Fibroblast of skin of abdomen (primary cell): ENCODE results near the gene ABCA5.
A peak's percentile ranks its signal among the peaks of the same experiment; 100 is the strongest.
"Not testable (repeated sequence)": the region's sequence is repeated elsewhere in the genome, so short reads cannot be mapped to it uniquely, and the experiment has no call there.

Experiments
- DNase-seq: peaks from one replicate; pipeline ENCODE4 v3.0.0-alpha.2; 2013

ABCA5 gene

GRCh38 chr17:69331756-69332155, 4.8 kb upstream of the ABCA5 start:
- DNase-seq: no peak

- DNase-seq: peak; percentile 4
Measured at GRCh38 chr17:69326377-69327059, 415 bp downstream of the ABCA5 start.

- no peak for DNase-seq
Measured at GRCh38 chr17:69325518-69326376, 1.2 kb downstream of the ABCA5 start.

- no peak for DNase-seq
Measured at GRCh38 chr17:69323806-69324205, 3.1 kb downstream of the ABCA5 start.

GRCh38 chr17:69320908-69321238, 6.1 kb downstream of the ABCA5 start:
- DNase-seq: no peak

GRCh38 chr17:69320210-69320907, 6.6 kb downstream of the ABCA5 start:
- no peak for DNase-seq

DNA sequence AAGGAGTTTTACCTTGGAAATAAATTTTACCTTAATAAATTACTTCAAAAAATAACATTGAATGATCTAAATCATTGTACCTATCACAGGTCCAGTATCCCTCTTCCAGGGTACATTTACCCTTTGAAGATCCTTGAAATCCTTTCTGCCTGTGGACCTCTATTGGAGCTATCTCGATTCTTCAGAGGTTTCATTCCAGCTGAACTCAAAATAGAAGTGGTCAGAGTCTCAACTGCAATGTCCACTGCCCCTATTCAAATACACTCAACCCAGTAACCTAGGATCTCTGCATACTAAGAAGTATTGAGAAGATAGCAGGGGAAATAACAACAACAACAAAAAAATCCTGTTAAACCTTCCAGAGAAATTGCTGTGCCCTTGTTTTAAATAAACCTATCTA, 9.3 kb downstream of the ABCA5 start:
- DNase-seq: no peak

DNA sequence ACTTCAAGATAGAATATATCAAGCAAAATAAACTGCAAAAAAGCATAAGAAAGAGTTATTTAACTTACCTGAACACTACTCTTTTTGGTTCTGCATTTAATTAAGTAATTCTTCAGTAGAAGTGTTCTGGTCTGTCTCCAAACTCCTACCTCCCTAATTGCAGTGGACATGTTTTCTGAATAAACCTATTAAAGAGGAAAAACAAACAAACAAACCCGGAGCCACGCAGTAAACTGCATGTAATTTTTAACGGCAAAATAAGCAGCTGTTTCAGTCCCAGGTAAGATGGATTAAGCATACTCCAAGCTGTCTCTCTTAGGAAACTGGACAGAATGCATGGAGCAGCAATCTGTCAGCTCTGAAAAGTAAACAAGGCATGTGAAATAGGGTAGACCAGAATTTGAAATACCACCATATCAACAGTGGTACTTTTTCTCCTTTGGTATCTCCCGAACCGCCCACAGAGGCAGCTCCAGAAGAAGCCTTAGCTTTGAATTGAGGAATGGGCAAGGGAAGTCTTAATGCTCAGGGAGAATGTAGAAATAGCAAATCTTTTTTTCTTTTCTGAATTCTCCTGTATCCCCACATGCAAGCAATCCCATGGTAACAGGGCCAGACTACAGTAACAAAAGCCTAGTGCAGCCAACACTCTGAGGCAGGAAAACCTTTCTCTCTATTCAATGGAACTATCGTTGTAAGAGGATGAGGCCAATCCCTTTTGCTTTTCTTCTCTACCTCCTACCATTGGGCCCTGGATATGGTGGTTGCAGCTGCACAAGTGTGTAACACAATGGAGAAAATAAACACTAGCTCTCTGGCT, 12.5 kb downstream of the ABCA5 start:
- DNase-seq: no peak

DNA sequence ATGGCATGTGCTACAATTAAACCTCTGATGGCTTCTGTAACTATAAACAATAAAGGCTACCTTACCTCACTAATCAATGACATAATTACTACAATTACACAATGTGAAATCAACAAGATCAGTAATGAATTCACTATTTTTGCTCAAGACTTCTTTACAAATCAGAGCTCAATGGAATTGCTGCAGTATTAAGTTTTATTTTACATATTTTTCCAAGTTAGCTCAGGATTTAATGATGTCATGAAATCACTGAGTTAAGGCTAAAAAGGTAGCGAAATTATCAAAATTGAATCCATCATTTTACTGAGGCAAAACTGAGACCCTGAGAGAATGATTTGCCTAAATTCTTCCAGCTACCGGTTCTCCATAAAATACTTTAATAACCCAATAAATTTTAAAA, 21.8 kb downstream of the ABCA5 start:
- no peak for DNase-seq

DNA sequence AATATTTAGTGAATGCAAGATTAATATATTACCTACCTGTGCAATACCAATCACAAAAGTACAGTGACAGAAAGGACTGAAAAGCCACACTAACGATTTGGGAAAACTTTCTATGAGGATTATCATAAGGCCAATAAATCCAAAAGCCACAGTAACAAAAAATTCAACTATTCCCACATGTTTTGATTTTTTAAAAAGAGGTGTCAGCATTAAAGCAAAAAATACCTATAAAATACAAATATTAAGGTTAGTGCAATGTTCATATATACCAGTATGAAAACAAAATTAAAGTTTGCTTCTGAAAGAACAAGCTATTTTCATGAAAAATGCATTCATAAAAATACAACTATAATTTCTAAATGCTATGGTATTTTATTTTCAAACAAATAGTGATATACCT, 24.3 kb downstream of the ABCA5 start:
- no peak for DNase-seq

GRCh38 chr17:69300222-69300621, 26.7 kb downstream of the ABCA5 start:
- no peak for DNase-seq

DNA sequence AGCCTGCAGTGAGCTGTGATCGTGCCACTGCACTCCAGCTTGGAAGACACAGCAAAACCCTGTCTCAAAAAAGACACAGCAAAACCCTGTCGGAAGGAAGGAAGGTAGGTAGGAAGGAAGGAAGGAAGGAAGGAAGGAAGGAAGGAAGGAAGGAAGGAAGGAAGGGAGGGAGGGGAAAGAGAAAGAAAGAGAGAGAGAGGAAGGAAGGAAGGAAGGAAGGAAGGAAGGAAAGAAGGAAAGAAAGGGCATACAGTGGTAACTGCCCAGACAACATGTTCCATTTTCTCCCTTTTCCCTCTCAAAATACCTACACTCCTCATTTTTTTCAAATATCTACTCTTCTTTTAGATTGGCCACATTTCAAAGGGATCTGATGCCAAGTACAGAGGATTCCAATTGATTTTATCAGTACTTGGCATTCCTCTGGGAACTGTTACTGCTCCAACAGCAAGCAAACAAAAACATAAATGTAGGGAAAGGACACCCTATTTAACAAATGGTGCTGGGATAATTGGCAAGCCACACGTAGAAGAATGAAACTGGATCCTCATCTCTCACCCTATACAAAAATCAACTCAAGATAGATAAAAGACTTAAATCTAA, 28.7 kb downstream of the ABCA5 start:
- not testable (repeated sequence) for DNase-seq

- peak; percentile 8 for DNase-seq
Measured at GRCh38 chr17:69287168-69287567, 39.8 kb downstream of the ABCA5 start.

DNA sequence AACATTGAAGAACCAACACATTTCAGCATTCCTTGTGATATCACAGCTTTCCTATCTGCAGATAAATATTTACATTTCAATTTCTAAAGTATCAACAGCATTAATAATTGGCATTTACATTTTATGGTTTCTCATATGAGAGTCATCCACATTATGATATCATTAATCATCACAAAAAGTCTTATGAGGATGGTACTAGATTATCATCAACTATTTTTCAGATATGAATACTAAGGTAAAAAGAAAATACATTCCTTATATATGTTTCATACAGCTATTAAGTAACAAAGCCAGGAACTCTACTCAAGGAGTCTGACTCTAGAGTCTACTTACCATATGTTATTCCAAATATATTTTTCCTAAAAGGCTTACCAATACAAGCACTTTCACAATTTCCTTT, 40.7 kb downstream of the ABCA5 start:
- DNase-seq: peak; percentile 3

- DNase-seq: no peak
Measured at GRCh38 chr17:69284646-69285045, 42.3 kb downstream of the ABCA5 start.

DNA sequence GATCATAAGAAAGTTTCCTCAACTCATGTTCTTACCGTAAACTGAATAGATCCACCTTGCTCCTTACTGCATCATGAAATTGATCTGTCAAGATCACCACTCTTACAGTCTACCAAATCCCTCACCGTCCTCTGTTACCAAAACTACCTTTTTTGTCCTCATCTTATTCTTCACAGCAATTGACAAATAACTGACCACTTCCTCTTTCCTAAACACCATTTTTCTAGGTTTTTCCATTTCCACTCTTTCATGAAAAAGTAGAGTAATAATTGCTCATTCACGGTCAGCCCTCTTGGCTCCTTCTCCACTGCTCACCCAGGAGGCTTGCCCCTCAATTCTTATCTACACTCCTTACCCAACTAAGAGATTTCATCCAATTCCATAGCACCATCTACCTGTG, 44.9 kb downstream of the ABCA5 start:
- no peak for DNase-seq

- DNase-seq: not testable (repeated sequence)
Measured at GRCh38 chr17:69276279-69276678, 50.7 kb downstream of the ABCA5 start.

- no peak for DNase-seq
Measured at GRCh38 chr17:69275751-69276150, 51.2 kb downstream of the ABCA5 start.

DNA sequence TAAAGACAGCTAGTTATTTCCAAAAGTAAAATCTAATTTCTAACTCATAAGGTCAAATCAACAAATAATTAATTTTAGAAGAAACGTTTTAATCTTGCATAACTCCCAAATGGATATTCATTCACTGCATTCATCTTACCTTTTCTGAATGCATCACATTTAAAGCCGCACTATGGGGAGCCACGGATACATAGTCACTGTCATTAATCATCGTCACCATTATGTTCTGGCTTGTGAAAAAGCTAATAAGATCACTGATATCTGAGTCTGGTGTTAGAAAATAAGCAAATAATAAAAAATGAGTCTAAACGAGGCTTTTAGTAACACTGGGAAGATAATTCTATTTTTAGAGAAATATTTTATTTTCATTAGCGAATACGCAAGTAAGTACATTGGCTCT, 55.9 kb downstream of the ABCA5 start:
- no peak for DNase-seq

GRCh38 chr17:69269131-69269998, 57.6 kb downstream of the ABCA5 start:
- peak; percentile 91 for DNase-seq

DNA sequence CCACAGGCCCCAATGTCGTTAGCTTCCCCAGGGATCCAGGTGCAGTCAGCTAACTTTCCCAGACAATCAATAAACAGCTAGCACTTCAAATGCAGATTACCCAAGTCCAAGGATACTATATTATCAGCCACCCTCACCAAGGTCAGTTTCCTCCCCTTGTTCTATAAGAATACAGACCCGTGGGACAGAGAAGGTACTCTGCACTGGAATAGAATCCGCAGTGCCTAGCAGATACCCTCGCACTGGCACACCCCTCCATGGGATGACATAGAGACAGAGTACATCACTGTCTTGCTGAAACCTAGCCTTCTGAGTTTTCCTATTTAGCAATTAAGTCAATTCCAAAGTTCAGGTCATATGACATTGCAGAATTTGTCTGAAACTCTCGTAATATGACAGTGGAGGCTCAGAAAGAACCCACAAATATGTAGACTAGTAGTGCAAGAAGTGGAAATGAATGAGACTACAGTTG, 58.4 kb downstream of the ABCA5 start:
- peak; percentile 45 for DNase-seq
